MCF 10A (cell line): ENCODE measurements around the gene PITRM1. TPM values are rescaled to one million over a fixed set of nuclear protein-coding genes. Genes with fewer than 3 reads are reported as not detected.
A peak's percentile ranks its signal among the peaks of the same experiment; 100 is the strongest.

ENCODE experiments used
- BruUV-seq: library from RNA; stranded (reverse); fragments of 400-500 nt; replicated peaks from 2 replicates; lab custom pipeline; 2021; lab: Mats Ljungman, UMichigan
- CTCF ChIA-PET: fragments of 300-600 bp; sonication (Branson Sonifier 250); formaldehyde crosslinking; extraction: SDS; loops from one replicate; lab custom pipeline; 2021; ENCODE audit warnings: antibody characterized with exemption, inconsistent platforms; lab: Yijun Ruan, JAX
- POLR2A ChIA-PET: fragments of 300-600, 350-650 bp; sonication (Branson Sonifier 250); formaldehyde crosslinking; extraction: SDS; loops from one replicate; lab custom pipeline; 2020; ENCODE audit warnings: antibody characterized with exemption, inconsistent platforms; lab: Yijun Ruan, JAX
- DNase-seq: peaks from one replicate; pipeline ENCODE4 v3.0.0-alpha.2; 2018; ENCODE audit not compliant: unreplicated experiment
- H3K27ac Mint-ChIP-seq: one replicate; pipeline ENCODE4 v1.8.0; 2022; ENCODE audit warnings: mild to moderate bottlenecking, low read depth, mixed read lengths; ENCODE audit not compliant: unreplicated experiment
- H3K27me3 Mint-ChIP-seq: one replicate; pipeline ENCODE4 v1.8.0; 2022; ENCODE audit warnings: mixed read lengths; ENCODE audit not compliant: insufficient read depth, unreplicated experiment
- H3K36me3 Mint-ChIP-seq: one replicate; pipeline ENCODE4 v1.8.0; 2022; ENCODE audit warnings: mild to moderate bottlenecking, moderate library complexity, mixed read lengths; ENCODE audit not compliant: insufficient read depth, unreplicated experiment
- H3K4me1 Mint-ChIP-seq: one replicate; pipeline ENCODE4 v1.8.0; 2022; ENCODE audit warnings: mixed read lengths; ENCODE audit not compliant: insufficient read depth, unreplicated experiment
- H3K4me3 Mint-ChIP-seq: one replicate; pipeline ENCODE4 v1.8.0; 2022; ENCODE audit warnings: mild to moderate bottlenecking, moderate library complexity, mixed read lengths; ENCODE audit not compliant: unreplicated experiment
- H3K9me3 Mint-ChIP-seq: one replicate; pipeline ENCODE4 v1.8.0; 2022; ENCODE audit warnings: mixed read lengths; ENCODE audit not compliant: unreplicated experiment
- CTCF ChIP-seq: fragments of 200-600 bp; IDR thresholded peaks from one replicate; pipeline ENCODE4 v1.8.0; 2022; ENCODE audit warnings: antibody characterized with exemption, mild to moderate bottlenecking; ENCODE audit not compliant: unreplicated experiment
- intact Hi-C: fragments of 100-400 bp; cut with micrococcal nuclease; formaldehyde crosslinking; loops from 2 replicates; pipeline ENCODE4 v1.14.1; 2022
- total RNA-seq: library from RNA; stranded (reverse); gene quantifications from 2 replicates; pipeline ENCODE4 v1.2.3, GENCODE V29; 2022

Gene PITRM1
- total RNA-seq, 1 experiment from 2014 or later, result 132 TPM

GRCh38 chr10:3115685-3116084, 56.9 kb downstream of the PITRM1 start:
- no peak for TF ChIP-seq CTCF
- intact Hi-C loops, result no loop called here
- peaks cover 83% of the 10 kb centered on the region for H3K36me3 Mint-ChIP-seq
- no peak overlapping the region for H3K27ac Mint-ChIP-seq
- no peaks in the 10 kb centered on the region for H3K27me3 Mint-ChIP-seq
- H3K9me3 Mint-ChIP-seq, result no peaks in the 10 kb centered on the region
- POLR2A ChIA-PET, result interaction anchor here (0.7 kb wide), 1 partner anchor 376 kb away, joined by 3 read pairs; no protein-coding TSS in a partner anchor
- CTCF ChIA-PET, result no interaction called here
- peaks cover 12% of the 10 kb centered on the region for H3K4me1 Mint-ChIP-seq
- BruUV-seq, result no TSS peak
- no peak for DNase-seq
- no peak overlapping the region for H3K4me3 Mint-ChIP-seq

GRCh38 chr10:3113343-3113720, 59.2 kb downstream of the PITRM1 start:
- Mint-ChIP-seq H3K4me3 (no peak overlapping the region), H3K36me3 (peaks cover 73% of the 10 kb centered on the region), H3K9me3 (no peaks in the 10 kb centered on the region), H3K27me3 (no peaks in the 10 kb centered on the region), H3K27ac (no peak overlapping the region), H3K4me1 (peaks cover 15% of the 10 kb centered on the region)
- intact Hi-C loops, result no loop called here
- no peak for DNase-seq
- ChIA-PET CTCF (no interaction called here), POLR2A (no interaction called here)
- TF ChIP-seq CTCF, result no peak
- no TSS peak for BruUV-seq

- no peaks in the 10 kb centered on the region for H3K9me3 Mint-ChIP-seq
- CTCF ChIA-PET, result interaction anchor here (0.6 to 0.8 kb wide), 2 partner anchors 9 to 14 kb away, joined by 4 to 6 read pairs; no protein-coding TSS in a partner anchor
- no TSS peak for BruUV-seq
Observed at GRCh38 chr10:3111621-3112163, 60.9 kb downstream of the PITRM1 start.

More at GRCh38 chr10:3111621-3112163, 60.9 kb downstream of the PITRM1 start:
- peaks cover 73% of the 10 kb centered on the region for H3K36me3 Mint-ChIP-seq
- intact Hi-C loops, result no loop called here
- H3K4me1 Mint-ChIP-seq, result peaks cover 27% of the 10 kb centered on the region
- H3K4me3 Mint-ChIP-seq, result no peak overlapping the region
- TF ChIP-seq CTCF, result no peak
- POLR2A ChIA-PET, result interaction anchor here (1.0 kb wide), 1 partner anchor 12 kb away, joined by 3 read pairs; no protein-coding TSS in a partner anchor
- H3K27me3 Mint-ChIP-seq, result no peaks in the 10 kb centered on the region
- H3K27ac Mint-ChIP-seq, result peak overlapping the region; percentile 49
- DNase-seq, result no peak
